Measurements from ENCODE around the gene TEDDM1.

DNA sequence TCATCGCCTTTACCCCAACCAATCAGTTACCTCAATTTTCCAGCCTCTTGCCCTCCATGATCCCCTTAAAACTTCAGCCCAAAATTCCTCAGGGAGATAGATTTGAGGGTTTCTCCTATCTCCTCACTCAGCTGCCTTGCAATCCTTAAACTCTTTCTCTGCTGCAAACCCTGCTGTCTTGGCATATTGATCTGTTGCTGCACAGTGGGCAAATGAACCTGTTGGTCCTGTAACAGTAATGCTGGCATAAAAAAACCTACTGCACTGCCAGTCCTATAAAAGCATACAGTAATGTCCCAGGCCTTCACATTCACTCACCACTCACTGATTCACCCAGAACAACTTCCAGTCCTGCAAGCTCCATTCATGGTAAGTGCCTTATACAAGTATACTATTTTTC is 5.1 kb upstream of the TEDDM1 start:
- TF ChIP-seq CTCF (IDR thresholded peaks at IDR 0.05) (no peak), POLR2AphosphoS5 (IDR thresholded peaks at IDR 0.05) (no peak), POLR2A (IDR thresholded peaks at IDR 0.05) (no peak)
